Measurements from ENCODE around the gene COMT. TPM values are rescaled to one million over a fixed set of nuclear protein-coding genes. Genes with fewer than 3 reads are reported as not detected.

The COMT gene
- total RNA-seq, 2 experiments from 2014 or later, result 61.7 to 66.1 TPM

- ChIA-PET CTCF (no interaction called here), POLR2A (no interaction called here)
- Mint-ChIP-seq H3K36me3 (no peaks in the 10 kb centered on the region), H3K4me3 (no peak overlapping the region), H3K4me1 (ENCODE audit: low read depth) (no peaks in the 10 kb centered on the region), H3K9me3 (no peaks in the 10 kb centered on the region), H3K27ac (no peak overlapping the region), H3K27me3 (no peaks in the 10 kb centered on the region)
- no peak for DNase-seq
- intact Hi-C loops (cut with micrococcal nuclease), result no loop called here
Measured at GRCh38 chr22:19993926-19994325, 52.4 kb downstream of the COMT start.

GRCh38 chr22:19994851-19995610 is 53.5 kb downstream of the COMT start:
- Mint-ChIP-seq H3K27me3 (no peaks in the 10 kb centered on the region), H3K27ac (no peak overlapping the region), H3K4me1 (ENCODE audit: low read depth) (no peaks in the 10 kb centered on the region), H3K36me3 (no peaks in the 10 kb centered on the region), H3K9me3 (no peaks in the 10 kb centered on the region), H3K4me3 (no peak overlapping the region)
- ChIA-PET POLR2A (no interaction called here), CTCF (no interaction called here)
- intact Hi-C loops (cut with micrococcal nuclease), result no loop called here
- no peak for DNase-seq

GRCh38 chr22:19995611-19996339 is 54.2 kb downstream of the COMT start:
- ChIA-PET POLR2A (no interaction called here), CTCF (no interaction called here)
- DNase-seq, result no peak
- intact Hi-C loops (cut with micrococcal nuclease), result no loop called here
- no peaks in the 10 kb centered on the region for H3K27me3 Mint-ChIP-seq
- H3K4me3 Mint-ChIP-seq, result no peak overlapping the region
- H3K4me1 Mint-ChIP-seq (ENCODE audit: low read depth), result no peaks in the 10 kb centered on the region
- no peak overlapping the region for H3K27ac Mint-ChIP-seq
- no peaks in the 10 kb centered on the region for H3K36me3 Mint-ChIP-seq
- no peaks in the 10 kb centered on the region for H3K9me3 Mint-ChIP-seq

GRCh38 chr22:19996694-19997384 is 55.3 kb downstream of the COMT start:
- POLR2A ChIA-PET, result no interaction called here
- Mint-ChIP-seq H3K9me3 (no peaks in the 10 kb centered on the region), H3K4me3 (no peak overlapping the region), H3K36me3 (no peaks in the 10 kb centered on the region), H3K27me3 (no peaks in the 10 kb centered on the region), H3K4me1 (ENCODE audit: low read depth) (no peaks in the 10 kb centered on the region), H3K27ac (no peak overlapping the region)
- CTCF ChIA-PET, result no interaction called here
- no peak for DNase-seq
- intact Hi-C loops (cut with micrococcal nuclease), result no loop called here

- no peaks in the 10 kb centered on the region for H3K36me3 Mint-ChIP-seq
- POLR2A ChIA-PET, result no interaction called here
- H3K4me1 Mint-ChIP-seq (ENCODE audit: low read depth), result no peaks in the 10 kb centered on the region
- H3K27me3 Mint-ChIP-seq, result no peaks in the 10 kb centered on the region
- no peak for DNase-seq
- no peak overlapping the region for H3K27ac Mint-ChIP-seq
- H3K4me3 Mint-ChIP-seq, result no peak overlapping the region
- CTCF ChIA-PET, result interaction anchor here (1.4 kb wide), 1 partner anchor 27 kb away, joined by 3 read pairs; no protein-coding TSS in a partner anchor
- peaks cover under 1% of the 10 kb centered on the region for H3K9me3 Mint-ChIP-seq
- intact Hi-C loops (cut with micrococcal nuclease), result no loop called here
Measured at GRCh38 chr22:19997561-19998231, 56.1 kb downstream of the COMT start.

- Mint-ChIP-seq H3K4me3 (no peak overlapping the region), H3K27ac (no peak overlapping the region), H3K27me3 (no peaks in the 10 kb centered on the region), H3K9me3 (peaks cover 7% of the 10 kb centered on the region), H3K4me1 (ENCODE audit: low read depth) (no peaks in the 10 kb centered on the region), H3K36me3 (peaks cover 2% of the 10 kb centered on the region)
- DNase-seq, result no peak
- ChIA-PET POLR2A (no interaction called here), CTCF (interaction anchor here (1.4 kb wide), 1 partner anchor 28 kb away, joined by 3 read pairs; no protein-coding TSS in a partner anchor)
- intact Hi-C loops (cut with micrococcal nuclease), result no loop called here
Measured at GRCh38 chr22:19998232-19998951, 56.8 kb downstream of the COMT start.

GRCh38 chr22:19998991-19999820 is 57.6 kb downstream of the COMT start:
- POLR2A ChIA-PET, result no interaction called here
- Mint-ChIP-seq H3K4me1 (ENCODE audit: low read depth) (no peaks in the 10 kb centered on the region), H3K9me3 (peaks cover 14% of the 10 kb centered on the region), H3K36me3 (peaks cover 2% of the 10 kb centered on the region), H3K4me3 (no peak overlapping the region), H3K27me3 (no peaks in the 10 kb centered on the region), H3K27ac (no peak overlapping the region)
- intact Hi-C loops (cut with micrococcal nuclease), result no loop called here
- CTCF ChIA-PET, result no interaction called here
- DNase-seq, result no peak

- Mint-ChIP-seq H3K9me3 (peaks cover 19% of the 10 kb centered on the region), H3K36me3 (peaks cover 2% of the 10 kb centered on the region), H3K27ac (no peak overlapping the region), H3K27me3 (no peaks in the 10 kb centered on the region), H3K4me3 (no peak overlapping the region), H3K4me1 (ENCODE audit: low read depth) (no peaks in the 10 kb centered on the region)
- ChIA-PET POLR2A (no interaction called here), CTCF (no interaction called here)
- DNase-seq, result no peak
- intact Hi-C loops (cut with micrococcal nuclease), result no loop called here
Measured at GRCh38 chr22:20000246-20001081, 58.9 kb downstream of the COMT start.

GRCh38 chr22:20001082-20001638 is 59.6 kb downstream of the COMT start:
- DNase-seq, result no peak
- intact Hi-C loops (cut with micrococcal nuclease), result no loop called here
- H3K36me3 Mint-ChIP-seq, result peaks cover 2% of the 10 kb centered on the region
- no peak overlapping the region for H3K27ac Mint-ChIP-seq
- ChIA-PET POLR2A (no interaction called here), CTCF (no interaction called here)
- no peaks in the 10 kb centered on the region for H3K4me1 Mint-ChIP-seq (ENCODE audit: low read depth)
- H3K4me3 Mint-ChIP-seq, result no peak overlapping the region
- H3K27me3 Mint-ChIP-seq, result no peaks in the 10 kb centered on the region
- peaks cover 19% of the 10 kb centered on the region for H3K9me3 Mint-ChIP-seq

- H3K27me3 Mint-ChIP-seq, result no peaks in the 10 kb centered on the region
- H3K36me3 Mint-ChIP-seq, result peaks cover 2% of the 10 kb centered on the region
- intact Hi-C loops (cut with micrococcal nuclease), result no loop called here
- no peak overlapping the region for H3K4me3 Mint-ChIP-seq
- DNase-seq, result no peak
- CTCF ChIA-PET, result no interaction called here
- H3K4me1 Mint-ChIP-seq (ENCODE audit: low read depth), result no peaks in the 10 kb centered on the region
- no peak overlapping the region for H3K27ac Mint-ChIP-seq
- H3K9me3 Mint-ChIP-seq, result peaks cover 19% of the 10 kb centered on the region
- POLR2A ChIA-PET, result no interaction called here
Measured at GRCh38 chr22:20002128-20002527, 60.6 kb downstream of the COMT start.

All from activated CD4-positive, alpha-beta memory T cell treated with anti-CD3 and anti-CD28 coated beads for 36 hours (primary cell).